Urinary bladder (tissue), 4 donors: Measurements from ENCODE around the gene CCDC34. TPM values are rescaled to one million over a fixed set of nuclear protein-coding genes. Genes with fewer than 3 reads are reported as not detected.

Experiments used
- DNase-seq: peaks from one replicate; pipeline ENCODE4 v3.0.0-alpha.2; 2015; ENCODE audit errors: extremely low spot score
- H3K27ac ChIP-seq: one replicate; pipeline ENCODE4 v1.5.1; 2013; ENCODE audit warnings: low read depth, mild to moderate bottlenecking, moderate library complexity
- H3K36me3 ChIP-seq: one replicate; pipeline ENCODE4 v1.6.1; 2013; ENCODE audit warnings: mild to moderate bottlenecking, moderate library complexity; ENCODE audit not compliant: insufficient read depth
- H3K4me1 ChIP-seq: one replicate; pipeline ENCODE4 v1.6.1; 2013; ENCODE audit warnings: mild to moderate bottlenecking, moderate library complexity; ENCODE audit not compliant: insufficient read depth
- H3K4me3 ChIP-seq: one replicate; pipeline ENCODE4 v1.5.1; 2013; ENCODE audit warnings: low read depth, low read length
- WGBS: extraction: QIAGEN DNeasy Blood & Tissue Kit; methylation state at CpG from one replicate; pipeline ENCODE4 v1.1.7; 2013; 5-methylcytosine and 5-hydroxymethylcytosine counted together
- polyA plus RNA-seq: library from polyadenylated mRNA; stranded (reverse); fragments of 200-250 nt; gene quantifications from one replicate; pipeline ENCODE4 v1.2.3, GENCODE V29; 2013
- total RNA-seq: library from RNA; depleted of rRNA; stranded (reverse); fragments of >200 nt; gene quantifications from one replicate; pipeline ENCODE4 v1.2.3, GENCODE V29; 2014
- donor health status: healthy with polysubstance abuse.
- donor health status: healthy.

The CCDC34 gene
- total and polyA plus RNA-seq, 2 donors, result 3.2 to 10.2 TPM

GRCh38 chr11:27313157-27313821 is 49.7 kb downstream of the CCDC34 start:
- Histone ChIP-seq H3K4me1 (no peaks in the 10 kb centered on the region), H3K27ac (no peak overlapping the region), H3K4me3 (no peak overlapping the region), H3K36me3 (no peaks in the 10 kb centered on the region)
- DNase-seq, result no peak
- WGBS, result 85% methylated on average over 2 of the region's 2 CpGs

- no peak for DNase-seq
- no peaks in the 10 kb centered on the region for H3K36me3 ChIP-seq
- H3K27ac ChIP-seq, result no peak overlapping the region
- H3K4me1 ChIP-seq, result no peaks in the 10 kb centered on the region
- H3K4me3 ChIP-seq, result no peak overlapping the region
- 58% methylated on average over 2 of the region's 2 CpGs for WGBS
Observed at GRCh38 chr11:27312110-27312509, 50.9 kb downstream of the CCDC34 start.

GRCh38 chr11:27310707-27311106 is 52.3 kb downstream of the CCDC34 start:
- Histone ChIP-seq H3K4me3 (no peak overlapping the region), H3K27ac (no peak overlapping the region), H3K36me3 (no peaks in the 10 kb centered on the region), H3K4me1 (no peaks in the 10 kb centered on the region)
- no peak for DNase-seq

- H3K4me1 ChIP-seq, result no peaks in the 10 kb centered on the region
- no peak overlapping the region for H3K4me3 ChIP-seq
- H3K36me3 ChIP-seq, result no peaks in the 10 kb centered on the region
- no peak for DNase-seq
- H3K27ac ChIP-seq, result no peak overlapping the region
Observed at GRCh38 chr11:27310182-27310581, 52.8 kb downstream of the CCDC34 start.

GRCh38 chr11:27309046-27309445 is 54.0 kb downstream of the CCDC34 start:
- Histone ChIP-seq H3K4me3 (no peak overlapping the region), H3K36me3 (no peaks in the 10 kb centered on the region), H3K27ac (no peak overlapping the region), H3K4me1 (no peaks in the 10 kb centered on the region)
- no peak for DNase-seq
- 62% methylated on average over 5 of the region's 5 CpGs for WGBS

GRCh38 chr11:27307232-27307631 is 55.8 kb downstream of the CCDC34 start:
- H3K4me3 ChIP-seq, result no peak overlapping the region
- H3K4me1 ChIP-seq, result no peaks in the 10 kb centered on the region
- H3K36me3 ChIP-seq, result no peaks in the 10 kb centered on the region
- H3K27ac ChIP-seq, result no peak overlapping the region
- no peak for DNase-seq

GRCh38 chr11:27305751-27306150 is 57.3 kb downstream of the CCDC34 start:
- Histone ChIP-seq H3K4me1 (no peaks in the 10 kb centered on the region), H3K36me3 (no peaks in the 10 kb centered on the region), H3K27ac (no peak overlapping the region), H3K4me3 (no peak overlapping the region)
- WGBS, result 94% methylated on average over 3 of the region's 3 CpGs
- DNase-seq, result no peak

GRCh38 chr11:27304514-27304913 is 58.5 kb downstream of the CCDC34 start:
- no peaks in the 10 kb centered on the region for H3K36me3 ChIP-seq
- 95% methylated on average over 8 of the region's 8 CpGs for WGBS
- no peaks in the 10 kb centered on the region for H3K4me1 ChIP-seq
- no peak overlapping the region for H3K4me3 ChIP-seq
- no peak for DNase-seq
- H3K27ac ChIP-seq, result no peak overlapping the region

GRCh38 chr11:27303903-27304302 is 59.1 kb downstream of the CCDC34 start:
- Histone ChIP-seq H3K36me3 (no peaks in the 10 kb centered on the region), H3K4me3 (no peak overlapping the region), H3K4me1 (no peaks in the 10 kb centered on the region), H3K27ac (no peak overlapping the region)
- WGBS, result 86% methylated on average over 5 of the region's 5 CpGs
- no peak for DNase-seq

- no peaks in the 10 kb centered on the region for H3K36me3 ChIP-seq
- no peaks in the 10 kb centered on the region for H3K4me1 ChIP-seq
- H3K27ac ChIP-seq, result no peak overlapping the region
- DNase-seq, result no peak
- no peak overlapping the region for H3K4me3 ChIP-seq
Observed at GRCh38 chr11:27300974-27301373, 62.0 kb downstream of the CCDC34 start.

- Histone ChIP-seq H3K4me3 (no peak overlapping the region), H3K4me1 (no peaks in the 10 kb centered on the region), H3K36me3 (no peaks in the 10 kb centered on the region), H3K27ac (no peak overlapping the region)
- 51% methylated on average over 1 of the region's 1 CpG for WGBS
- no peak for DNase-seq
Observed at GRCh38 chr11:27297616-27298015, 65.4 kb downstream of the CCDC34 start.

GRCh38 chr11:27296497-27296896 is 66.5 kb downstream of the CCDC34 start:
- WGBS, result 58% methylated on average over 3 of the region's 3 CpGs
- DNase-seq, result no peak
- no peak overlapping the region for H3K27ac ChIP-seq
- H3K36me3 ChIP-seq, result no peaks in the 10 kb centered on the region
- no peaks in the 10 kb centered on the region for H3K4me1 ChIP-seq
- H3K4me3 ChIP-seq, result no peak overlapping the region

- WGBS, result 95% methylated on average over 1 of the region's 1 CpG
- Histone ChIP-seq H3K27ac (no peak overlapping the region), H3K4me3 (no peak overlapping the region), H3K4me1 (no peaks in the 10 kb centered on the region), H3K36me3 (no peaks in the 10 kb centered on the region)
- no peak for DNase-seq
Observed at GRCh38 chr11:27295928-27296327, 67.1 kb downstream of the CCDC34 start.

GRCh38 chr11:27294654-27295053 is 68.4 kb downstream of the CCDC34 start:
- H3K4me1 ChIP-seq, result no peaks in the 10 kb centered on the region
- H3K4me3 ChIP-seq, result no peak overlapping the region
- no peak for DNase-seq
- H3K36me3 ChIP-seq, result no peaks in the 10 kb centered on the region
- 84% methylated on average over 4 of the region's 4 CpGs for WGBS
- H3K27ac ChIP-seq, result no peak overlapping the region
